GM23338 (cell line): ENCODE data around the gene ATOSA. TPM values are rescaled to one million over a fixed set of nuclear protein-coding genes. Genes with fewer than 3 reads are reported as not detected.

Source experiments
- ATAC-seq: fragments of 200-7000 bp; cut with Tn5 transposase; 3 replicates; pipeline ENCODE4 v1.9.1; 2020
- DNase-seq: peaks from one replicate; pipeline ENCODE4 v3.0.0-alpha.2; 2015; ENCODE audit warnings: low spot score
- H2AFZ ChIP-seq: fragments of 200-600 bp; sonication (generic); 2 replicates; pipeline ENCODE4 v1.8.0; 2016; ENCODE audit warnings: antibody characterized with exemption, mild to moderate bottlenecking, moderate library complexity
- H3F3A ChIP-seq: fragments of 200-600 bp; sonication (generic); replicated peaks from 2 replicates; pipeline ENCODE4 v1.8.0; 2017; ENCODE audit warnings: antibody characterized with exemption, mixed run types, low read depth
- H3K27ac ChIP-seq: fragments of 200-600 bp; sonication (generic); 2 replicates; pipeline ENCODE4 v1.6.1; 2016; ENCODE audit warnings: low read depth
- H3K27me3 ChIP-seq: fragments of 200-600 bp; sonication (generic); 2 replicates; pipeline ENCODE4 v1.8.0; 2016; ENCODE audit warnings: mild to moderate bottlenecking, mixed run types, moderate library complexity; ENCODE audit not compliant: insufficient read depth
- H3K36me3 ChIP-seq: fragments of 200-600 bp; sonication (generic); 2 replicates; pipeline ENCODE4 v1.8.0; 2016; ENCODE audit warnings: mild to moderate bottlenecking; ENCODE audit not compliant: insufficient read depth
- H3K4me1 ChIP-seq: fragments of 200-600 bp; sonication (generic); 2 replicates; pipeline ENCODE4 v1.8.0; 2016; ENCODE audit warnings: mild to moderate bottlenecking, moderate library complexity; ENCODE audit not compliant: insufficient read depth
- H3K4me2 ChIP-seq: fragments of 200-600 bp; sonication (generic); 2 replicates; pipeline ENCODE4 v1.7.1; 2017; ENCODE audit warnings: mixed run types
- H3K4me3 ChIP-seq: fragments of 200-600 bp; sonication (generic); 2 replicates; pipeline ENCODE4 v1.6.1; 2016; ENCODE audit warnings: mixed run types
- H3K79me2 ChIP-seq: fragments of 200-600 bp; sonication (generic); replicated peaks from 2 replicates; pipeline ENCODE4 v1.8.0; 2017; ENCODE audit warnings: mild to moderate bottlenecking; ENCODE audit not compliant: insufficient read depth
- H3K9me2 ChIP-seq: fragments of 200-600 bp; sonication (generic); 2 replicates; pipeline ENCODE4 v1.8.0; 2017; ENCODE audit not compliant: insufficient read depth
- H4K20me1 ChIP-seq: fragments of 200-600 bp; sonication (generic); replicated peaks from 2 replicates; pipeline ENCODE4 v1.8.0; 2017; ENCODE audit warnings: mild to moderate bottlenecking; ENCODE audit not compliant: insufficient read depth
- H3K27ac Mint-ChIP-seq: 2 replicates; pipeline ENCODE4 v1.8.0; 2020; ENCODE audit warnings: inconsistent platforms, mild to moderate bottlenecking, moderate library complexity, mixed read lengths
- H3K27me3 Mint-ChIP-seq: 3 replicates; pipeline ENCODE4 v1.8.0; 2022; ENCODE audit warnings: low read depth, mild to moderate bottlenecking, moderate library complexity, mixed read lengths, inconsistent platforms; ENCODE audit not compliant: insufficient read depth, poor library complexity
- H3K36me3 Mint-ChIP-seq: 3 replicates; pipeline ENCODE4 v1.8.0; 2021; ENCODE audit warnings: low read depth, mild to moderate bottlenecking, inconsistent platforms, moderate library complexity, mixed read lengths
- H3K4me1 Mint-ChIP-seq: 3 replicates; pipeline ENCODE4 v1.8.0; 2020; ENCODE audit warnings: mild to moderate bottlenecking, inconsistent platforms, mixed read lengths
- H3K4me3 Mint-ChIP-seq: 3 replicates; pipeline ENCODE4 v1.8.0; 2021; ENCODE audit warnings: moderate library complexity, mild to moderate bottlenecking, inconsistent platforms, mixed read lengths
- H3K9me3 Mint-ChIP-seq: 3 replicates; pipeline ENCODE4 v1.8.0; 2020; ENCODE audit warnings: moderate library complexity, mild to moderate bottlenecking, inconsistent platforms, mixed read lengths
- CREB1 ChIP-seq: fragments of 250-450 bp; sonication (Bioruptor Pico); IDR thresholded peaks from 2 replicates; pipeline ENCODE4 v1.5.0; 2020; ENCODE audit warnings: low read depth, mild to moderate bottlenecking, moderate library complexity
- EZH2phosphoT487 ChIP-seq: fragments of 200-600 bp; sonication (generic); IDR thresholded peaks from one replicate; pipeline ENCODE4 v1.8.1; 2018; ENCODE audit warnings: antibody characterized with exemption; ENCODE audit not compliant: unreplicated experiment
- NANOG ChIP-seq: IDR thresholded peaks from 2 replicates; pipeline ENCODE4 v1.6.1; 2016; ENCODE audit warnings: antibody characterized with exemption, borderline replicate concordance
- STAT1 ChIP-seq: IDR thresholded peaks from one replicate; pipeline ENCODE4 v1.6.1; 2016; ENCODE audit warnings: antibody characterized with exemption; ENCODE audit not compliant: unreplicated experiment
- ZNF114 ChIP-seq: fragments of 250-450 bp; sonication (Bioruptor Pico); IDR thresholded peaks from 2 replicates; pipeline ENCODE4 v1.5.0; 2020; ENCODE audit warnings: mild to moderate bottlenecking, moderate library complexity
- polyA plus RNA-seq: library from polyadenylated mRNA; unstranded; fragments of >200 nt; fragmentation: Nextera tagmentation; extraction: Ambion mirVana; gene quantifications from 2 replicates; pipeline ENCODE4 v1.2.1, GENCODE V29; 2016
- total RNA-seq: library from RNA; depleted of rRNA; stranded (reverse); fragments of >200 nt; shearing (Covaris generic); gene quantifications from 2 replicates; pipeline ENCODE4 v1.2.3, GENCODE V29; 2014
- TF ChIP-seq, protein P1 (sequence below): fragments of 250-450 bp; sonication (Bioruptor Pico); IDR thresholded peaks from 2 replicates; pipeline ENCODE4 v1.5.0; 2020; ENCODE audit warnings: mild to moderate bottlenecking, moderate library complexity
- TF ChIP-seq, protein P2 (sequence below): IDR thresholded peaks from one replicate; pipeline ENCODE4 v1.6.1; 2018; ENCODE audit warnings: antibody characterized with exemption; ENCODE audit not compliant: unreplicated experiment

The ATOSA gene
- total and polyA plus RNA-seq, 2 experiments from 2014 or later: 6.2 to 14.0 TPM

- TF ChIP-seq, protein P1, sequence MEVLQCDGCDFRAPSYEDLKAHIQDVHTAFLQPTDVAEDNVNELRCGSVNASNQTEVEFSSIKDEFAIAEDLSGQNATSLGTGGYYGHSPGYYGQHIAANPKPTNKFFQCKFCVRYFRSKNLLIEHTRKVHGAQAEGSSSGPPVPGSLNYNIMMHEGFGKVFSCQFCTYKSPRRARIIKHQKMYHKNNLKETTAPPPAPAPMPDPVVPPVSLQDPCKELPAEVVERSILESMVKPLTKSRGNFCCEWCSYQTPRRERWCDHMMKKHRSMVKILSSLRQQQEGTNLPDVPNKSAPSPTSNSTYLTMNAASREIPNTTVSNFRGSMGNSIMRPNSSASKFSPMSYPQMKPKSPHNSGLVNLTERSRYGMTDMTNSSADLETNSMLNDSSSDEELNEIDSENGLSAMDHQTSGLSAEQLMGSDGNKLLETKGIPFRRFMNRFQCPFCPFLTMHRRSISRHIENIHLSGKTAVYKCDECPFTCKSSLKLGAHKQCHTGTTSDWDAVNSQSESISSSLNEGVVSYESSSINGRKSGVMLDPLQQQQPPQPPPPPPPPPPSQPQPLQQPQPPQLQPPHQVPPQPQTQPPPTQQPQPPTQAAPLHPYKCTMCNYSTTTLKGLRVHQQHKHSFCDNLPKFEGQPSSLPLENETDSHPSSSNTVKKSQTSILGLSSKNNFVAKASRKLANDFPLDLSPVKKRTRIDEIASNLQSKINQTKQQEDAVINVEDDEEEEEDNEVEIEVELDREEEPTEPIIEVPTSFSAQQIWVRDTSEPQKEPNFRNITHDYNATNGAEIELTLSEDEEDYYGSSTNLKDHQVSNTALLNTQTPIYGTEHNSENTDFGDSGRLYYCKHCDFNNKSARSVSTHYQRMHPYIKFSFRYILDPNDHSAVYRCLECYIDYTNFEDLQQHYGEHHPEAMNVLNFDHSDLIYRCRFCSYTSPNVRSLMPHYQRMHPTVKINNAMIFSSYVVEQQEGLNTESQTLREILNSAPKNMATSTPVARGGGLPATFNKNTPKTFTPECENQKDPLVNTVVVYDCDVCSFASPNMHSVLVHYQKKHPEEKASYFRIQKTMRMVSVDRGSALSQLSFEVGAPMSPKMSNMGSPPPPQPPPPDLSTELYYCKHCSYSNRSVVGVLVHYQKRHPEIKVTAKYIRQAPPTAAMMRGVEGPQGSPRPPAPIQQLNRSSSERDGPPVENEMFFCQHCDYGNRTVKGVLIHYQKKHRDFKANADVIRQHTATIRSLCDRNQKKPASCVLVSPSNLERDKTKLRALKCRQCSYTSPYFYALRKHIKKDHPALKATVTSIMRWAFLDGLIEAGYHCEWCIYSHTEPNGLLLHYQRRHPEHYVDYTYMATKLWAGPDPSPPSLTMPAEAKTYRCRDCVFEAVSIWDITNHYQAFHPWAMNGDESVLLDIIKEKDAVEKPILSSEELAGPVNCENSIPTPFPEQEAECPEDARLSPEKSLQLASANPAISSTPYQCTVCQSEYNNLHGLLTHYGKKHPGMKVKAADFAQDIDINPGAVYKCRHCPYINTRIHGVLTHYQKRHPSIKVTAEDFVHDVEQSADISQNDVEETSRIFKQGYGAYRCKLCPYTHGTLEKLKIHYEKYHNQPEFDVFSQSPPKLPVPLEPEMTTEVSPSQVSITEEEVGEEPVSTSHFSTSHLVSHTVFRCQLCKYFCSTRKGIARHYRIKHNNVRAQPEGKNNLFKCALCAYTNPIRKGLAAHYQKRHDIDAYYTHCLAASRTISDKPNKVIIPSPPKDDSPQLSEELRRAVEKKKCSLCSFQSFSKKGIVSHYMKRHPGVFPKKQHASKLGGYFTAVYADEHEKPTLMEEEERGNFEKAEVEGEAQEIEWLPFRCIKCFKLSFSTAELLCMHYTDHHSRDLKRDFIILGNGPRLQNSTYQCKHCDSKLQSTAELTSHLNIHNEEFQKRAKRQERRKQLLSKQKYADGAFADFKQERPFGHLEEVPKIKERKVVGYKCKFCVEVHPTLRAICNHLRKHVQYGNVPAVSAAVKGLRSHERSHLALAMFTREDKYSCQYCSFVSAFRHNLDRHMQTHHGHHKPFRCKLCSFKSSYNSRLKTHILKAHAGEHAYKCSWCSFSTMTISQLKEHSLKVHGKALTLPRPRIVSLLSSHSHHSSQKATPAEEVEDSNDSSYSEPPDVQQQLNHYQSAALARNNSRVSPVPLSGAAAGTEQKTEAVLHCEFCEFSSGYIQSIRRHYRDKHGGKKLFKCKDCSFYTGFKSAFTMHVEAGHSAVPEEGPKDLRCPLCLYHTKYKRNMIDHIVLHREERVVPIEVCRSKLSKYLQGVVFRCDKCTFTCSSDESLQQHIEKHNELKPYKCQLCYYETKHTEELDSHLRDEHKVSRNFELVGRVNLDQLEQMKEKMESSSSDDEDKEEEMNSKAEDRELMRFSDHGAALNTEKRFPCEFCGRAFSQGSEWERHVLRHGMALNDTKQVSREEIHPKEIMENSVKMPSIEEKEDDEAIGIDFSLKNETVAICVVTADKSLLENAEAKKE: no peak
- no peak for TF ChIP-seq CREB1 (CRISPR knock-in tag)
- TF ChIP-seq EZH2phosphoT487: no peak
Observed at GRCh38 chr15:52651114-52651513, 28.1 kb downstream of the ATOSA start (continued).

DNA sequence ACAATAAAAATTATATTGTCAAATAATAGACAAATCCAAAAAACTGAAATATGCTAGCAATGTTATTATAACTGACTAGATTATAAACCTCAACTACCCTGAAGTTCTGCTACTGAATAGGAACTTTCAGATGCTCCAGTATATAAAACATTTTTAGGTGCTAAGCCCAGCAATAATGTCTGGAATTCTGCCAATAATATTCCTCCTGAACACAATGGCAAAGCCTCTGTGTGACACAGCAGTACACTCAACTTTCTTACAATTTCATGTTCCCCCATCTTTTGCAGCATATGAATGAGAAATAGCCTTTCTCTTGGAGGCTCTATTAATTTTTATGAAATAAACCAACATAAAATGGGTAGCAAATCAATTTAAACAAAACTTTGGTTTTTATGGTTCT lies 29.5 kb downstream of the ATOSA start:
- Histone ChIP-seq H3K4me1 (no peaks in the 10 kb centered on the region; the same call in 1 of the 2 replicates), H3K4me2 (no peak overlapping the region), H3K27me3 (no peaks in the 10 kb centered on the region), H3K79me2 (no peaks in the 10 kb centered on the region), H3F3A (no peaks in the 10 kb centered on the region), H3K27ac (no peak overlapping the region), H4K20me1 (no peaks in the 10 kb centered on the region), H3K9me2 (no peaks in the 10 kb centered on the region), H3K36me3 (no peaks in the 10 kb centered on the region), H3K4me3 (no peak overlapping the region), H2AFZ (no peak overlapping the region)
- H3K4me3 Mint-ChIP-seq: no peak overlapping the region
- DNase-seq (no peak), ATAC-seq (no peak)
- H3K9me3 Mint-ChIP-seq: no peaks in the 10 kb centered on the region
- no peaks in the 10 kb centered on the region for H3K27me3 Mint-ChIP-seq
- no peak overlapping the region for H3K27ac Mint-ChIP-seq
- peaks cover 12% of the 10 kb centered on the region for H3K4me1 Mint-ChIP-seq
- no peaks in the 10 kb centered on the region for H3K36me3 Mint-ChIP-seq
- TF ChIP-seq STAT1 (no peak), NANOG (no peak), ZNF114 (no peak)
- TF ChIP-seq, protein P2, sequence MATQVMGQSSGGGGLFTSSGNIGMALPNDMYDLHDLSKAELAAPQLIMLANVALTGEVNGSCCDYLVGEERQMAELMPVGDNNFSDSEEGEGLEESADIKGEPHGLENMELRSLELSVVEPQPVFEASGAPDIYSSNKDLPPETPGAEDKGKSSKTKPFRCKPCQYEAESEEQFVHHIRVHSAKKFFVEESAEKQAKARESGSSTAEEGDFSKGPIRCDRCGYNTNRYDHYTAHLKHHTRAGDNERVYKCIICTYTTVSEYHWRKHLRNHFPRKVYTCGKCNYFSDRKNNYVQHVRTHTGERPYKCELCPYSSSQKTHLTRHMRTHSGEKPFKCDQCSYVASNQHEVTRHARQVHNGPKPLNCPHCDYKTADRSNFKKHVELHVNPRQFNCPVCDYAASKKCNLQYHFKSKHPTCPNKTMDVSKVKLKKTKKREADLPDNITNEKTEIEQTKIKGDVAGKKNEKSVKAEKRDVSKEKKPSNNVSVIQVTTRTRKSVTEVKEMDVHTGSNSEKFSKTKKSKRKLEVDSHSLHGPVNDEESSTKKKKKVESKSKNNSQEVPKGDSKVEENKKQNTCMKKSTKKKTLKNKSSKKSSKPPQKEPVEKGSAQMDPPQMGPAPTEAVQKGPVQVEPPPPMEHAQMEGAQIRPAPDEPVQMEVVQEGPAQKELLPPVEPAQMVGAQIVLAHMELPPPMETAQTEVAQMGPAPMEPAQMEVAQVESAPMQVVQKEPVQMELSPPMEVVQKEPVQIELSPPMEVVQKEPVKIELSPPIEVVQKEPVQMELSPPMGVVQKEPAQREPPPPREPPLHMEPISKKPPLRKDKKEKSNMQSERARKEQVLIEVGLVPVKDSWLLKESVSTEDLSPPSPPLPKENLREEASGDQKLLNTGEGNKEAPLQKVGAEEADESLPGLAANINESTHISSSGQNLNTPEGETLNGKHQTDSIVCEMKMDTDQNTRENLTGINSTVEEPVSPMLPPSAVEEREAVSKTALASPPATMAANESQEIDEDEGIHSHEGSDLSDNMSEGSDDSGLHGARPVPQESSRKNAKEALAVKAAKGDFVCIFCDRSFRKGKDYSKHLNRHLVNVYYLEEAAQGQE: no peak
- TF ChIP-seq, protein P1: no peak
